K562 (cell line): Measurements from ENCODE around the gene SLC4A9. TPM values are rescaled to one million over a fixed set of nuclear protein-coding genes. Genes with fewer than 3 reads are reported as not detected.

Source experiments
- CEBPZ ChIP-seq: fragments of 150-350 bp; IDR thresholded peaks from 2 replicates; pipeline ENCODE4 v1.6.1; 2014; ENCODE audit warnings: low read depth, mild to moderate bottlenecking, low read length, borderline replicate concordance
- CHCHD3 ChIP-seq: fragments of 250-450 bp; sonication (Bioruptor Pico); IDR thresholded peaks from 2 replicates; pipeline ENCODE4 v2.1.2; 2022; ENCODE audit warnings: mild to moderate bottlenecking
- E2F8 ChIP-seq: fragments of 450-650 bp; IDR thresholded peaks from 2 replicates; pipeline ENCODE4 v1.7.1; 2018; ENCODE audit warnings: mild to moderate bottlenecking, low read depth; ENCODE audit not compliant: partially characterized antibody
- ERF ChIP-seq: fragments of 450-650 bp; formaldehyde crosslinking; IDR thresholded peaks from 2 replicates; pipeline ENCODE4 v1.4.0; 2020; ENCODE audit warnings: mild to moderate bottlenecking, mixed read lengths
- ESRRB ChIP-seq: fragments of 250-450 bp; sonication (Bioruptor Pico); IDR thresholded peaks from 2 replicates; pipeline ENCODE4 v1.5.0; 2020; ENCODE audit warnings: mild to moderate bottlenecking, moderate library complexity, borderline replicate concordance
- ETS1 ChIP-seq: conservative IDR thresholded peaks from 2 replicates; pipeline ENCODE4 v1.6.1; 2011; ENCODE audit warnings: low read depth, mild to moderate bottlenecking, low read length; ENCODE audit not compliant: control insufficient read depth
- FOXK2 ChIP-seq, 2 experiments: fragments of 450-650 bp; IDR thresholded peaks in 1 of 2; conservative IDR thresholded peaks in 1 of 2; 2 replicates each; pipeline ENCODE4 v1.6.1; 2016; ENCODE audit warnings: low read depth in 2 of 2, mild to moderate bottlenecking in 1 of 2
- GTF2E2 ChIP-seq: fragments of 200-800 bp; sonication (Bioruptor generic); IDR thresholded peaks from 2 replicates; pipeline ENCODE4 v1.6.1; 2016; ENCODE audit warnings: missing genetic modification characterization, missing compliant biosample characterization
- JUNB ChIP-seq: fragments of 450-650 bp; formaldehyde crosslinking; conservative IDR thresholded peaks from 2 replicates; pipeline ENCODE4 v1.4.0; 2020; ENCODE audit warnings: mild to moderate bottlenecking
- LEF1 ChIP-seq: fragments of 450-650 bp; IDR thresholded peaks from 2 replicates; pipeline ENCODE4 v1.6.1; 2016; ENCODE audit warnings: mild to moderate bottlenecking
- NFATC3 ChIP-seq: fragments of 450-650 bp; IDR thresholded peaks from 2 replicates; pipeline ENCODE4 v1.6.1; 2017; ENCODE audit warnings: mild to moderate bottlenecking
- PHF21A ChIP-seq: fragments of 450-650 bp; IDR thresholded peaks from 2 replicates; pipeline ENCODE4 v1.6.1; 2017; ENCODE audit warnings: low read depth, borderline replicate concordance
- PTBP1 ChIP-seq: fragments of 200-400 bp; formaldehyde crosslinking; IDR thresholded peaks from 2 replicates; pipeline ENCODE4 v1.6.1; 2017; ENCODE audit warnings: low read depth, low read length
- RFX1 ChIP-seq: fragments of 450-650 bp; IDR thresholded peaks from 2 replicates; pipeline ENCODE4 v1.6.1; 2016; ENCODE audit warnings: mild to moderate bottlenecking, moderate library complexity
- RNF2 ChIP-seq: sonication (generic); IDR thresholded peaks from 2 replicates; pipeline ENCODE4 v1.6.1; 2016
- SMARCE1 ChIP-seq: fragments of 450-650 bp; IDR thresholded peaks from 2 replicates; pipeline ENCODE4 v1.7.1; 2016; ENCODE audit warnings: mild to moderate bottlenecking
- TRIM28 ChIP-seq: fragments of 450-650 bp; IDR thresholded peaks from 2 replicates; pipeline ENCODE4 v1.6.1; 2017
- ZBTB12 ChIP-seq: fragments of 250-450 bp; sonication (Bioruptor Pico); IDR thresholded peaks from 2 replicates; pipeline ENCODE4 v1.4.0; 2020
- ZNF507 ChIP-seq: conservative IDR thresholded peaks from 2 replicates; pipeline ENCODE4 v1.6.1; 2017; ENCODE audit warnings: missing genetic modification characterization, missing compliant biosample characterization
- ZNF696 ChIP-seq: fragments of 250-450 bp; sonication (Bioruptor Pico); conservative IDR thresholded peaks from 2 replicates; pipeline ENCODE4 v1.4.0; 2020; ENCODE audit warnings: mild to moderate bottlenecking, moderate library complexity
- polyA plus RNA-seq, 8 experiments: library from polyadenylated mRNA; depleted of rRNA in 4 of 8; stranded (reverse) in 5 of 8; unstranded in 3 of 8; fragments of >200 nt; fragmentation: Nextera tagmentation in 2 of 8; fragmentation: Illumina TruSeq in 1 of 8; extraction: Ambion mirVana in 2 of 8; extraction: Trizol in 1 of 8; gene quantifications; 2 replicates each; pipeline versions ENCODE4 v1.2.1 to v1.2.3, GENCODE V29; 2011 to 2014; ENCODE audit warnings: inconsistent platforms in 1 of 8, missing spikeins in 1 of 8
- total RNA-seq, 7 experiments: library from RNA; depleted of rRNA in 6 of 7; stranded (reverse); fragments of >200 nt in 6 of 7; fragmentation: Illumina TruSeq in 2 of 7; extraction: Trizol in 2 of 7; gene quantifications; 2 replicates each; pipeline versions ENCODE4 v1.2.1 to v1.2.3, GENCODE V29; 2011 to 2021; ENCODE audit warnings: low replicate concordance in 1 of 7

Gene SLC4A9
- total and polyA plus RNA-seq, 9 of the 15 experiments (the other 6 are each of a cell fraction or from before 2014, with no cell fraction given): 0.05 to 0.13 TPM; not detected in 7

GRCh38 chr5:140401362-140402257 is 41.6 kb downstream of the SLC4A9 start, which contains the start of gene ANKHD1 (continued):
- TF ChIP-seq FOXK2 (conservative IDR thresholded peaks at IDR 0.05 in 1 of 2, IDR thresholded peaks at IDR 0.05 in 1 of 2; ENCODE audit: low read depth in 2 of 2) (peak; percentile 66 to 84; a peak in 3 of 4 replicates), LEF1 (peak; percentile 81), ZNF696 (no peak), PHF21A (no peak), ETS1 (peak; percentile 77; the same call in 1 of the 2 replicates), ZNF507 (tag) (no peak), PTBP1 (no peak), NFATC3 (no peak), ESRRB (no peak), ZBTB12 (CRISPR knock-in tag) (peak; percentile 91), JUNB (0 out of 2 replicates have a peak, but pooled peaks have one; percentile 32), CHCHD3 (0 out of 2 replicates have a peak, but pooled peaks have one; percentile 12), RNF2 (peak; percentile 9; the same call in 1 of the 2 replicates), E2F8 (peak; percentile 84), CEBPZ (peak; percentile 99), SMARCE1 (no peak), ERF (CRISPR knock-in tag) (no peak), TRIM28 (no peak), RFX1 (peak; percentile 56; the same call in 1 of the 2 replicates), GTF2E2 (peak; percentile 78; the same call in 1 of the 2 replicates)
